ENCODE data around the gene BCO2.
"Not testable (repeated sequence)": the region's sequence is repeated elsewhere in the genome, so short reads cannot be mapped to it uniquely, and the experiment has no call there.

The BCO2 gene

DNA sequence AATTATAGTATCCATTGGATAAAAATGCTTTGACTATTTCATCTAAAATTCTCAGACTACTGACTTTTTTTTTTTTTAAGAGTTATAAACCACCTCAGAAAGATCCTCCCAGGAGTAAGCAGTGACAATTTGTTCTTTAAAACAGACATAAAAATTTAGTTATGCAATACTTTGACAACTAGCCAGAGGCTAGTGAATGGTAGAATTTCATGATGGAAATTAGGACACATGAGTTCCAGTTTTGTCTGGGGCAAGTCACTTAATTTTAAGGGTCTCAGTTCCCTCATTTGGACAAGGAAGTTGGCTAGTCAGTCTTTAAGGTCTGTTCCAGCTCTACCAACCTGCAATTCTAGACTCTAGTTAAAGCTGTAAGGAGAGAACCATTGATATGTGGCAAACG lies 14.3 kb upstream of the BCO2 start:
- Mint-ChIP-seq H3K4me3 (no peak overlapping the region), H3K27me3 (peaks cover 29% of the 10 kb centered on the region), H3K36me3 (peaks cover 6% of the 10 kb centered on the region), H3K4me1 (peaks cover 21% of the 10 kb centered on the region), H3K27ac (no peak overlapping the region), H3K9me3 (no peaks in the 10 kb centered on the region)
- no peak for ATAC-seq

GRCh38 chr11:112162200-112162599 lies 13.1 kb upstream of the BCO2 start:
- H3K4me3 Mint-ChIP-seq, H3K9me3 Mint-ChIP-seq, ATAC-seq, H3K27ac Mint-ChIP-seq, H3K36me3 Mint-ChIP-seq: not testable (repeated sequence)
- Mint-ChIP-seq H3K4me1 (peaks cover 21% of the 10 kb centered on the region), H3K27me3 (peaks cover 30% of the 10 kb centered on the region)

GRCh38 chr11:112162761-112163546 lies 12.4 kb upstream of the BCO2 start:
- no peak overlapping the region for H3K27ac Mint-ChIP-seq
- peaks cover 38% of the 10 kb centered on the region for H3K27me3 Mint-ChIP-seq
- peaks cover 6% of the 10 kb centered on the region for H3K36me3 Mint-ChIP-seq
- no peaks in the 10 kb centered on the region for H3K9me3 Mint-ChIP-seq
- no peak overlapping the region for H3K4me3 Mint-ChIP-seq
- H3K4me1 Mint-ChIP-seq, result peaks cover 21% of the 10 kb centered on the region
- no peak for ATAC-seq

GRCh38 chr11:112163875-112164685 lies 11.2 kb upstream of the BCO2 start, which contains the start of gene IL18:
IL18 (minus strand) TSS chr11:112164094; CDS start chr11:112155053, 9,041 bp downstream.
- H3K4me3 Mint-ChIP-seq, result peak within 1 kb of the TSS; percentile 60
- H3K9me3 Mint-ChIP-seq, result no peaks in the 10 kb centered on the region
- peaks cover 38% of the 10 kb centered on the region for H3K27me3 Mint-ChIP-seq
- H3K36me3 Mint-ChIP-seq, result peaks cover 6% of the 10 kb centered on the region
- H3K4me1 Mint-ChIP-seq, result peaks cover 19% of the 10 kb centered on the region
- peak within 1 kb of the TSS; percentile 21 for H3K27ac Mint-ChIP-seq
- no peak for ATAC-seq

GRCh38 chr11:112165049-112165448 lies 10.3 kb upstream of the BCO2 start:
- Mint-ChIP-seq H3K27ac (no peak overlapping the region), H3K4me3 (no peak overlapping the region), H3K4me1 (peaks cover 9% of the 10 kb centered on the region), H3K27me3 (peaks cover 38% of the 10 kb centered on the region), H3K9me3 (no peaks in the 10 kb centered on the region), H3K36me3 (peaks cover 6% of the 10 kb centered on the region)
- no peak for ATAC-seq

GRCh38 chr11:112166562-112166961 lies 8.8 kb upstream of the BCO2 start:
- Mint-ChIP-seq H3K4me3 (no peak overlapping the region), H3K9me3 (no peaks in the 10 kb centered on the region), H3K27ac (no peak overlapping the region), H3K36me3 (peaks cover 6% of the 10 kb centered on the region), H3K4me1 (peaks cover 5% of the 10 kb centered on the region), H3K27me3 (peaks cover 38% of the 10 kb centered on the region)
- no peak for ATAC-seq

DNA sequence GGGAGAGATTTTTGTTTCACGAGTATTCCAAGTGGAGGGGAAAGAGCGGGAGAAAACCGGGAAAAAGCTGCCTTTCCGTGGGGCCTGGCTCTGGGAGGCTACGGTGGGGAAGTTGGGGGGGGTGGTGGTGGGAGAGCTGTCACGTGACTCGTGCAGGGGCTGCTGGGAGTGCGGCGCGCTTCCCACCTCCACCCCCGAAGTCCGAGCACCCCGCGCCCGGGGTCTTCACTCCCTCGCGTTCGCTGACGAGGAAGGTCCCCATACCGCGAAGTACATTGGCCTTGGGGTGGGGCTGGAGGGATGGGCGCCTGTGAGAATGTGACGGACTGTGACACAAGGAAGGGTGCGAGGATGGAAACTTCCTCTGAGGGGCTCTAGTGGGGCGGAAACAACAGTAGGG lies 8.2 kb upstream of the BCO2 start, which contains the start of gene TEX12:
TSS of gene TEX12 (plus strand) at position 228 of the 400 bp plus-strand sequence. CDS start 1,897 bp downstream, outside the sequence.
- no peaks in the 10 kb centered on the region for H3K9me3 Mint-ChIP-seq
- H3K36me3 Mint-ChIP-seq, result peaks cover 2% of the 10 kb centered on the region
- peaks cover 5% of the 10 kb centered on the region for H3K4me1 Mint-ChIP-seq
- no peak within 1 kb of the TSS for H3K4me3 Mint-ChIP-seq
- no peak within 1 kb of the TSS for H3K27ac Mint-ChIP-seq
- no peak for ATAC-seq
- H3K27me3 Mint-ChIP-seq, result peaks cover 33% of the 10 kb centered on the region

DNA sequence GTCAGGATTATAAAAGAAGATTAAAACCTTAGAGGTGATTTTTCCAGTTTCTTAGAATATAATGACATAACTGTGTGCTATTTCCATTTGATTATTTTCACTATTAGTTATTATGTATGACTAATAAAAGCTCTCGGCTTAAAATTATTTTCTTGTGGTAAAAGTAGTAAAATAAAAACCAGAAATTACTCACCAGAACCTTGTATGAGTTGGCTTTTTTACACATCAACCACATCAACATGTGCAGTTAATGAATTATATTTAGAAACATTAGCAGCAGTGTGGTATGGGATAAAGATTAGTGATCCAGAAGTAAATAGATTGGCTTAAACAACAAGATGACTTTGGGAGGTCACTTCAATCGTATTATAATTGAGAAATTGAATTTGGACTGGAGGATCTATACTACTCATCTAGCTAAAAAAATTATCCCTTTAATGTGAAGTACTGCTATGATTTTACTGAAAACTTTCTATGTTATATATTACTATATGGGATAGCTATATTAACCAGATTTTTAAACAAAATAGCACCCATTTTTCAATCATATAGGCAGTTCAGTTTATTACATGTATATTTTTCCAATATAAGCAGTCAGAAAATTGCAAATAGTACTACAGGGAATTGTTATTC lies 2.8 kb upstream of the BCO2 start:
- Mint-ChIP-seq H3K4me1 (peaks cover 12% of the 10 kb centered on the region), H3K27ac (no peak overlapping the region), H3K36me3 (no peaks in the 10 kb centered on the region), H3K4me3 (no peak overlapping the region), H3K27me3 (peaks cover 19% of the 10 kb centered on the region), H3K9me3 (no peaks in the 10 kb centered on the region)
- no peak for ATAC-seq

DNA sequence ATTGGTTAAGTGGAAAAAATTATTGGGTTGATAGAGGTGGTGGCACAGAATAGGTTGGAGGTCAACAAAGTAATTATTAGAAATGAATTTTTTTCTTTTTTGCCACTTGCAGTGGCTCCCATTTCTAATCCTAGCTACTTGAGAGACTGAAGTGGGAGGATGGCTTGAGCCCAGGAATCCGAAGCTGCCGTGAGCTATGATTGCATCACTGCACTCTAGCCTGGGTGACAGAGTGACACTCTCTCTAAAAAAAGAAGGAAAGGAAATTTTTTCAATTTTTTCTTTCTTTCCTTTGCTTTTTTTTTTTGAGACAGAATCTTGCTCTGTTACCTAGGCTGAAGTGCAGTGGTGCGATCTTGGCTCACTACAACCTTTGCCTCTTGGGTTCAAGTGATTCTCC lies 2.2 kb upstream of the BCO2 start:
- Mint-ChIP-seq H3K27ac (no peak overlapping the region), H3K9me3 (no peaks in the 10 kb centered on the region), H3K4me3 (no peak overlapping the region), H3K4me1 (peaks cover 12% of the 10 kb centered on the region), H3K27me3 (peaks cover 14% of the 10 kb centered on the region), H3K36me3 (no peaks in the 10 kb centered on the region)
- ATAC-seq, result no peak

DNA sequence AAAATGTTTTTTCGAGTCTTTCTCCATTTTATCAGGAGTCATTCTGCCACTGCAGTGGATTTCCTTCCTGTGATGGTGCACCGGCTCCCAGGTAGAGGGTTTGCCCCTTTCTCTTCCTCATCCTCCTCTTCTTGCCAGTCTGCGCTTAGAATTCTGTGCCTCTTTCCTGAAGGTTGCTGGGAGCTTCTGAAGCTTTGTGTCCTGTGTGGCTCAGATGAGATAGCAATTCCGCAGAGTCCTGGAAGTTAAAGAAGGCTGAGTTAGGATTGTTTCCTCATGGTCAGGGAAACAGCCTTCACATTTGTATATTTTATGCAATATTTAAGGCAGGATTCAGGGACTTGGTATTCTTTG lies 264 bp downstream of the BCO2 start:
- no peak for ATAC-seq
- peak overlapping the region; percentile 60 for H3K27ac Mint-ChIP-seq
- no peaks in the 10 kb centered on the region for H3K36me3 Mint-ChIP-seq
- H3K4me1 Mint-ChIP-seq, result peaks cover 28% of the 10 kb centered on the region
- H3K4me3 Mint-ChIP-seq, result peak overlapping the region; percentile 71
- H3K9me3 Mint-ChIP-seq, result no peaks in the 10 kb centered on the region
- H3K27me3 Mint-ChIP-seq, result peaks cover 14% of the 10 kb centered on the region

DNA sequence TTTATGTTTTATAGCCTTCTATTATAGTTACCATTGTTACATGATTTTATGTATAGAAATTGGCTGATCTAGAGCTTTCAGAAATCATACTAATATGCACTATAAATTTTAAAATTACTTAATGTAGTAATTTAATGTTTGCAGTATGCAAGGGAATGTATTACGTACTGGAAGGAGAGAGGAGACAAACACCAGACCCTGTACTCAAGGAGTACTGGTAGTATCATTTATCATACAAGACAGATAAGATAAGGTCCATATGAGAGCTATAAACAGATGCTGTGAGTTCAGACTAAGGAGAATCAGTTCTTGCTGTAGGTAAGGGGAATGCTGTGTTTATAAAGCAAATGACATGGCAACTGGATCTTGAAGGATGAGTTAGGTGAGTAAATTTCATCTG lies 765 bp downstream of the BCO2 start:
- Mint-ChIP-seq H3K27me3 (peaks cover 14% of the 10 kb centered on the region), H3K4me1 (peaks cover 28% of the 10 kb centered on the region), H3K4me3 (no peak overlapping the region), H3K9me3 (no peaks in the 10 kb centered on the region), H3K27ac (no peak overlapping the region), H3K36me3 (no peaks in the 10 kb centered on the region)
- no peak for ATAC-seq

GRCh38 chr11:112177589-112177988 lies 2.3 kb downstream of the BCO2 start:
- Mint-ChIP-seq H3K9me3 (no peaks in the 10 kb centered on the region), H3K4me1 (peaks cover 30% of the 10 kb centered on the region), H3K36me3 (no peaks in the 10 kb centered on the region), H3K27ac (no peak overlapping the region), H3K27me3 (peaks cover 14% of the 10 kb centered on the region), H3K4me3 (no peak overlapping the region)
- ATAC-seq, result no peak

- ATAC-seq, result peak; percentile 25
- H3K4me3 Mint-ChIP-seq, result no peak overlapping the region
- no peaks in the 10 kb centered on the region for H3K36me3 Mint-ChIP-seq
- no peak overlapping the region for H3K27ac Mint-ChIP-seq
- peaks cover 37% of the 10 kb centered on the region for H3K4me1 Mint-ChIP-seq
- H3K9me3 Mint-ChIP-seq, result no peaks in the 10 kb centered on the region
- H3K27me3 Mint-ChIP-seq, result peaks cover 14% of the 10 kb centered on the region
Observed at GRCh38 chr11:112178428-112178827, 3.1 kb downstream of the BCO2 start.

GRCh38 chr11:112178936-112179335 lies 3.6 kb downstream of the BCO2 start:
- ATAC-seq, result no peak
- H3K4me1 Mint-ChIP-seq, result peaks cover 37% of the 10 kb centered on the region
- no peaks in the 10 kb centered on the region for H3K36me3 Mint-ChIP-seq
- no peak overlapping the region for H3K27ac Mint-ChIP-seq
- peaks cover 14% of the 10 kb centered on the region for H3K27me3 Mint-ChIP-seq
- no peak overlapping the region for H3K4me3 Mint-ChIP-seq
- no peaks in the 10 kb centered on the region for H3K9me3 Mint-ChIP-seq

- ATAC-seq, result peak; percentile 98
- Mint-ChIP-seq H3K9me3 (no peaks in the 10 kb centered on the region), H3K4me3 (no peak overlapping the region), H3K27ac (no peak overlapping the region), H3K27me3 (peaks cover 9% of the 10 kb centered on the region), H3K36me3 (no peaks in the 10 kb centered on the region), H3K4me1 (peaks cover 35% of the 10 kb centered on the region)
Observed at GRCh38 chr11:112179601-112180000, 4.3 kb downstream of the BCO2 start.

Data from stimulated activated memory B cell treated with anti-CD40 and anti-IgM and Interleukin-4, amounts not matched to agents 10 μg/mL and 1 μg/mL and 100 μg/mL, for 72 hours (primary cell).